ENCODE measurements around the gene ZNF280D.

Gene ZNF280D

GRCh38 chr15:56640549-56640948 is 92.8 kb downstream of the ZNF280D start:
- DNase-seq (ENCODE audit: low read depth in 1 of 2, low spot score in 1 of 2) = no peak
- TF ChIP-seq JUND (IDR thresholded peaks at IDR 0.05; ENCODE audit: low read depth) = no peak
- in situ Hi-C loops (cut with HindIII; ENCODE audit: low pct_unique_long_range_greater_than_20kb, low sequenced_read_pairs) = no loop called here

- in situ Hi-C loops (cut with HindIII; ENCODE audit: low pct_unique_long_range_greater_than_20kb, low sequenced_read_pairs) = no loop called here
- DNase-seq (ENCODE audit: low read depth in 1 of 2, low spot score in 1 of 2) = no peak
- no peak for TF ChIP-seq JUND (IDR thresholded peaks at IDR 0.05; ENCODE audit: low read depth)
Observed at GRCh38 chr15:56640127-56640526, 93.2 kb downstream of the ZNF280D start.

- TF ChIP-seq JUND (IDR thresholded peaks at IDR 0.05; ENCODE audit: low read depth) = no peak
- in situ Hi-C loops (cut with HindIII; ENCODE audit: low pct_unique_long_range_greater_than_20kb, low sequenced_read_pairs) = no loop called here
- DNase-seq (ENCODE audit: low read depth in 1 of 2, low spot score in 1 of 2) = no peak
Observed at GRCh38 chr15:56639631-56640030, 93.7 kb downstream of the ZNF280D start.

GRCh38 chr15:56631765-56632164 is 101.5 kb downstream of the ZNF280D start:
- DNase-seq (ENCODE audit: low read depth in 1 of 2, low spot score in 1 of 2) = no peak
- TF ChIP-seq JUND (IDR thresholded peaks at IDR 0.05; ENCODE audit: low read depth) = no peak
- in situ Hi-C loops (cut with HindIII; ENCODE audit: low pct_unique_long_range_greater_than_20kb, low sequenced_read_pairs) = no loop called here

GRCh38 chr15:56628893-56629532 is 104.3 kb downstream of the ZNF280D start:
- in situ Hi-C loops (cut with HindIII; ENCODE audit: low pct_unique_long_range_greater_than_20kb, low sequenced_read_pairs) = no loop called here
- no peak for DNase-seq (ENCODE audit: low read depth in 1 of 2, low spot score in 1 of 2)
- TF ChIP-seq JUND (IDR thresholded peaks at IDR 0.05; ENCODE audit: low read depth) = no peak

GRCh38 chr15:56619887-56620286 is 113.4 kb downstream of the ZNF280D start:
- DNase-seq (ENCODE audit: low read depth in 1 of 2, low spot score in 1 of 2) = no peak
- in situ Hi-C loops (cut with HindIII; ENCODE audit: low pct_unique_long_range_greater_than_20kb, low sequenced_read_pairs) = no loop called here
- no peak for TF ChIP-seq JUND (IDR thresholded peaks at IDR 0.05; ENCODE audit: low read depth)

- no peak for TF ChIP-seq JUND (IDR thresholded peaks at IDR 0.05; ENCODE audit: low read depth)
- in situ Hi-C loops (cut with HindIII; ENCODE audit: low pct_unique_long_range_greater_than_20kb, low sequenced_read_pairs) = no loop called here
- no peak for DNase-seq (ENCODE audit: low read depth in 1 of 2, low spot score in 1 of 2)
Observed at GRCh38 chr15:56617628-56618027, 115.7 kb downstream of the ZNF280D start.

- in situ Hi-C loops (cut with HindIII; ENCODE audit: low pct_unique_long_range_greater_than_20kb, low sequenced_read_pairs) = no loop called here
- TF ChIP-seq JUND (IDR thresholded peaks at IDR 0.05; ENCODE audit: low read depth) = no peak
- peak in 1 of 2 experiments; percentile 17 for DNase-seq (ENCODE audit: low read depth in 1 of 2, low spot score in 1 of 2)
Observed at GRCh38 chr15:56616551-56616950, 116.8 kb downstream of the ZNF280D start.

GRCh38 chr15:56613811-56614210 is 119.5 kb downstream of the ZNF280D start:
- no peak for DNase-seq (ENCODE audit: low read depth in 1 of 2, low spot score in 1 of 2)
- in situ Hi-C loops (cut with HindIII; ENCODE audit: low pct_unique_long_range_greater_than_20kb, low sequenced_read_pairs) = no loop called here
- TF ChIP-seq JUND (IDR thresholded peaks at IDR 0.05; ENCODE audit: low read depth) = no peak

- no peak for DNase-seq (ENCODE audit: low read depth in 1 of 2, low spot score in 1 of 2)
- no peak for TF ChIP-seq JUND (IDR thresholded peaks at IDR 0.05; ENCODE audit: low read depth)
- in situ Hi-C loops (cut with HindIII; ENCODE audit: low pct_unique_long_range_greater_than_20kb, low sequenced_read_pairs) = no loop called here
Observed at GRCh38 chr15:56608993-56609392, 124.3 kb downstream of the ZNF280D start.

GRCh38 chr15:56608140-56608778 is 125.0 kb downstream of the ZNF280D start:
- no peak for TF ChIP-seq JUND (IDR thresholded peaks at IDR 0.05; ENCODE audit: low read depth)
- in situ Hi-C loops (cut with HindIII; ENCODE audit: low pct_unique_long_range_greater_than_20kb, low sequenced_read_pairs) = no loop called here
- no peak for DNase-seq (ENCODE audit: low read depth in 1 of 2, low spot score in 1 of 2)

- no peak for DNase-seq (ENCODE audit: low read depth in 1 of 2, low spot score in 1 of 2)
- TF ChIP-seq JUND (IDR thresholded peaks at IDR 0.05; ENCODE audit: low read depth) = no peak
- in situ Hi-C loops (cut with HindIII; ENCODE audit: low pct_unique_long_range_greater_than_20kb, low sequenced_read_pairs) = no loop called here
Observed at GRCh38 chr15:56602253-56602652, 131.1 kb downstream of the ZNF280D start.

- TF ChIP-seq JUND (IDR thresholded peaks at IDR 0.05; ENCODE audit: low read depth) = no peak
- in situ Hi-C loops (cut with HindIII; ENCODE audit: low pct_unique_long_range_greater_than_20kb, low sequenced_read_pairs) = no loop called here
- DNase-seq (ENCODE audit: low read depth in 1 of 2, low spot score in 1 of 2) = no peak
Observed at GRCh38 chr15:56600380-56600779, 132.9 kb downstream of the ZNF280D start.

- no peak for TF ChIP-seq JUND (IDR thresholded peaks at IDR 0.05; ENCODE audit: low read depth)
- in situ Hi-C loops (cut with HindIII; ENCODE audit: low pct_unique_long_range_greater_than_20kb, low sequenced_read_pairs) = no loop called here
- DNase-seq (ENCODE audit: low read depth in 1 of 2, low spot score in 1 of 2) = no peak
Observed at GRCh38 chr15:56598991-56599390, 134.3 kb downstream of the ZNF280D start.
